ENCODE data around the gene PRUNE1.

DNA sequence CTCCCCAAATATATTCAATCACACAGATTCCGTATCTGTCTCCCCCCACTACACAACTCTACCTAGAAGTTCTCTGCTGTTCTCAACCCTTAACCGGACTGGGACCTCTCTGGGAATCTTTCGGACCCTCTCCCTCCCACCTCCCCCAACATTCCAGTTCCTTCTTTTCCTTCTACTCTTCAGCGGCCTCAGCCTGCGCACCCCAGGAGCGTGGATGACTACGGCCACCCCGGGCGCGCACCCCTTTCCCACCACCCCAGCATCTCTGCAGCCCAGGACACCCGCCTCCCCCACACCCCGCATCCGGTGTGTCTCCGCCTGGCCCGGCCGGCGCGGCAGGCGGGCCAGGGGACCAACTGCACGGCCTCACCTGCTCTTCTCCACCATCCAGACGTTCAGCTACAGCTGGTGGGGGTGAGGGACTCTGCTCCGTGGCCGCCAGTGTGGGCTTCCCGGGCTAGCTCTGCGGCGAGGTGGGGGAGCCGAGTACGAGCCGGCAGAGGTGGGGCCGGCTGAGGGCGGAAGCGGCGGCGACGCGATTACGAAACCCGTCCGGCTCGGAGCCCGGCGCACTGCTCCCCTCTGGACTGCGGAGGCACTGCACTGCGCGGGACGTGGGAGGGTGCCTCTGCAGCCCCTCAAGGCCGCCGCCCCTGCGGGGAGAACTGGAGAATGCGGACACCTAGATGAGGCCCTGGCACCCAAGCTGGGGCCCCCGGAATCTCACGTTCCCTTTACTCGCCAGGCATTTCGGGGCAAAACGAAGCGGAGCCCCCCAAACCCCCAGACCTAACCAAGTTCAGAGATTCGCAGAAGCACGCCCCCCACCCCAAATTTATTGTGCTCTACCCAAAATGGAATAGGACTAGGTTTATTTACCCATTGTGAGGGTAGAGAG lies 51.1 kb downstream of the PRUNE1 start, which contains the start of gene CDC42SE1:
- TF ChIP-seq CTCF (IDR thresholded peaks at IDR 0.05) (peak; percentile 61 to 94 (median 86)), POLR2A (IDR thresholded peaks at IDR 0.05) (peak; percentile 52 to 86)
